ENCODE measurements around the gene STAM2.
"Not testable (repeated sequence)": the region's sequence is repeated elsewhere in the genome, so short reads cannot be mapped to it uniquely, and the experiment has no call there.

Gene STAM2

GRCh38 chr2:152172201-152172785 lies 3.3 kb downstream of the STAM2 start:
- not testable (repeated sequence) for DNase-seq (ENCODE audit: low spot score)

- no peak for DNase-seq (ENCODE audit: low spot score)
Observed at GRCh38 chr2:152171718-152172117, 3.8 kb downstream of the STAM2 start.

- not testable (repeated sequence) for DNase-seq (ENCODE audit: low spot score)
Observed at GRCh38 chr2:152169158-152169557, 6.4 kb downstream of the STAM2 start.

- not testable (repeated sequence) for DNase-seq (ENCODE audit: low spot score)
Observed at GRCh38 chr2:152167470-152167869, 8.1 kb downstream of the STAM2 start.

- DNase-seq (ENCODE audit: low spot score): no peak
Observed at GRCh38 chr2:152167065-152167464, 8.5 kb downstream of the STAM2 start.

- DNase-seq (ENCODE audit: low spot score): no peak
Observed at GRCh38 chr2:152166633-152167032, 8.9 kb downstream of the STAM2 start.

GRCh38 chr2:152165780-152166179 lies 9.8 kb downstream of the STAM2 start:
- no peak for DNase-seq (ENCODE audit: low spot score)

GRCh38 chr2:152165306-152165705 lies 10.3 kb downstream of the STAM2 start:
- DNase-seq (ENCODE audit: low spot score): no peak

GRCh38 chr2:152163669-152164068 lies 11.9 kb downstream of the STAM2 start:
- not testable (repeated sequence) for DNase-seq (ENCODE audit: low spot score)

- DNase-seq (ENCODE audit: low spot score): no peak
Observed at GRCh38 chr2:152162141-152162540, 13.4 kb downstream of the STAM2 start.

- DNase-seq (ENCODE audit: low spot score): no peak
Observed at GRCh38 chr2:152161598-152161997, 14.0 kb downstream of the STAM2 start.

- not testable (repeated sequence) for DNase-seq (ENCODE audit: low spot score)
Observed at GRCh38 chr2:152160378-152160777, 15.2 kb downstream of the STAM2 start.

- no peak for DNase-seq (ENCODE audit: low spot score)
Observed at GRCh38 chr2:152157253-152157652, 18.3 kb downstream of the STAM2 start.

- no peak for DNase-seq (ENCODE audit: low spot score)
Observed at GRCh38 chr2:152155209-152155608, 20.4 kb downstream of the STAM2 start.

GRCh38 chr2:152154462-152154861 lies 21.1 kb downstream of the STAM2 start:
- no peak for DNase-seq (ENCODE audit: low spot score)

- no peak for DNase-seq (ENCODE audit: low spot score)
Observed at GRCh38 chr2:152134488-152135280, 40.9 kb downstream of the STAM2 start.

GRCh38 chr2:152132306-152132705 lies 43.3 kb downstream of the STAM2 start:
- DNase-seq (ENCODE audit: low spot score): no peak

GRCh38 chr2:152127628-152128027 lies 47.9 kb downstream of the STAM2 start:
- DNase-seq (ENCODE audit: low spot score): no peak

- no peak for DNase-seq (ENCODE audit: low spot score)
Observed at GRCh38 chr2:152126664-152127063, 48.9 kb downstream of the STAM2 start.

- no peak for DNase-seq (ENCODE audit: low spot score)
Observed at GRCh38 chr2:152122161-152122560, 53.4 kb downstream of the STAM2 start.

- no peak for DNase-seq (ENCODE audit: low spot score)
Observed at GRCh38 chr2:152120430-152120829, 55.1 kb downstream of the STAM2 start.

GRCh38 chr2:152115952-152116351 lies 59.6 kb downstream of the STAM2 start:
- DNase-seq (ENCODE audit: low spot score): no peak

GRCh38 chr2:152114366-152114765 lies 61.2 kb downstream of the STAM2 start:
- DNase-seq (ENCODE audit: low spot score): no peak

- DNase-seq (ENCODE audit: low spot score): not testable (repeated sequence)
Observed at GRCh38 chr2:152107140-152107539, 68.4 kb downstream of the STAM2 start.

Measured in hematopoietic multipotent progenitor cell treated with erythropoietin and hydrocortisone succinate and interleukin-3 and kit ligand, for 17 days (in vitro differentiated cells).